Ascending aorta (tissue), 2 donors: ENCODE data around the gene FN3KRP. TPM values are rescaled to one million over a fixed set of nuclear protein-coding genes. Genes with fewer than 3 reads are reported as not detected.
"Not testable (repeated sequence)": the region's sequence is repeated elsewhere in the genome, so short reads cannot be mapped to it uniquely, and the experiment has no call there.

Experiments used
- DNase-seq, 2 donors: peaks; one replicate each; pipeline ENCODE4 v3.0.0-alpha.2; 2019; ENCODE audit warnings: low spot score in 2 of 2
- H3K27ac ChIP-seq, 2 donors: fragments of 200-600 bp; sonication (generic); one replicate each; pipeline ENCODE4 v1.5.1; 2016 to 2017; ENCODE audit warnings: mild to moderate bottlenecking in 1 of 2
- H3K27me3 ChIP-seq: fragments of 200-600 bp; sonication (generic); one replicate; pipeline ENCODE4 v1.5.1; 2017
- H3K36me3 ChIP-seq, 2 donors: fragments of 200-600 bp; sonication (generic); one replicate each; pipeline ENCODE4 v1.5.1; 2016
- H3K4me1 ChIP-seq, 2 donors: fragments of 200-600 bp; sonication (generic); one replicate each; pipeline ENCODE4 v1.5.1; 2016 to 2017; ENCODE audit warnings: mild to moderate bottlenecking in 1 of 2
- H3K4me3 ChIP-seq, 2 donors: fragments of 200-600 bp; sonication (generic); one replicate each; pipeline ENCODE4 v1.5.1; 2016 to 2017; ENCODE audit warnings: mild to moderate bottlenecking in 1 of 2
- H3K9me3 ChIP-seq, 2 donors: fragments of 200-600 bp; sonication (generic); one replicate each; pipeline ENCODE4 v1.5.1; 2016
- CTCF ChIP-seq, 3 experiments: fragments of 200-600 bp in 2 of 3; fragments of 450-650 bp in 1 of 3; sonication (generic) in 2 of 3; IDR thresholded peaks; one replicate each; pipeline ENCODE4 v1.5.1; 2016 to 2019; ENCODE audit warnings: antibody characterized with exemption in 3 of 3, mild to moderate bottlenecking in 1 of 3, moderate library complexity in 1 of 3
- intact Hi-C: fragments of 100-400 bp; cut with DNase I; formaldehyde crosslinking; loops from one replicate; pipeline ENCODE4 v1.15.1; 2023
- total RNA-seq: library from RNA; depleted of rRNA; stranded (reverse); fragments of >200 nt; gene quantifications from one replicate; pipeline ENCODE4 v1.1.0, GENCODE V29; 2016

The FN3KRP gene
- total RNA-seq, 1 donor from 2014 or later = 21.0 TPM

DNA sequence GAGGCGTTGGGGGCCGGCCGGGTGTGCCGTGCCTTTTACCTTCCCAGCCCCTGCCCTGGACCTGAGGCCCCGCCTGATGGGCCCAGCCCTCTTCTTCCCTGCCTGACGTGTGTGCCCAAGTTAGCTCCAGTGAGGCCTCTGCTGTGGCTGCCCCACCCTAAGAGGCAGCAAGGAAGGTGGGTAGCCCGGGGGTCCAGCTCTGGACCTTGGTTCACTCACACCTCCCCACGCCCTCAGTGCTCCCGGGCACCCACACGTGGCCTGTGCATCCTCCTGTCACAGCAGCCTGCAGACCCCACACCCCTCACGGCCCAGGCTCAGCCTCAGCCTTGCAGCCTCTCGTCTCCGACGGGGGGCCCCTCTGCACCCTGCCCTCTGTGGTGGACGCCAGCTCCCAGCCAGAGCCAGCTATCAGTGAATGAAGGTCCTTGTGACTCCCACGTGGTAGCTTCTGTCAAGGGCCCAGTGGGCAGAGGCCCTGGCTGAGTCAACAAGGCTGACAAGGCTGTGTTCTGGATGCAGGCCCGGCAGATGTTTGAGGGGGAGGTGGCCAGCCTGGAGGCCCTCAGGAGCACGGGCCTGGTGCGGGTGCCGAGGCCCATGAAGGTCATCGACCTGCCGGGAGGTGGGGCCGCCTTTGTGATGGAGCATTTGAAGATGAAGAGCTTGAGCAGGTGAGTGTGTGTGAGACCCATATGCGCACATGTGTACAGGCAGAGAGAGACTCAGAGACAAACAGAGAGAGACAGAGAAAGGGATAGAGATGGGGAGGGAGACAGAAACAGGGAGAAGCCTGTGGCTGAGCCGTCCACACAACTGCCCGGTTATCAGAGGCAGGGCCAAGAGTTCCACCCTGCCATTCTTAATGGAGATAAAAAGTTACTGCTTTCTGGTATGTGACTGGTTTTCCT lies 21.7 kb downstream of the FN3KRP start:
- no peak overlapping the region for H3K4me3 ChIP-seq
- no peak overlapping the region for H3K27ac ChIP-seq
- H3K36me3 ChIP-seq = peaks cover 40 to 41% of the 10 kb centered on the region in 2 donors
- H3K9me3 ChIP-seq = peaks cover 0 to 8% of the 10 kb centered on the region in 2 donors
- TF ChIP-seq CTCF (IDR thresholded peaks at IDR 0.05) = no peak
- DNase-seq = no peak
- peaks cover 0 to 9% of the 10 kb centered on the region in 2 donors for H3K4me1 ChIP-seq
- intact Hi-C loops = loop anchor here (2.0 kb wide), 1 partner anchor 13 kb away; no protein-coding TSS in a partner anchor
- H3K27me3 ChIP-seq = no peaks in the 10 kb centered on the region

DNA sequence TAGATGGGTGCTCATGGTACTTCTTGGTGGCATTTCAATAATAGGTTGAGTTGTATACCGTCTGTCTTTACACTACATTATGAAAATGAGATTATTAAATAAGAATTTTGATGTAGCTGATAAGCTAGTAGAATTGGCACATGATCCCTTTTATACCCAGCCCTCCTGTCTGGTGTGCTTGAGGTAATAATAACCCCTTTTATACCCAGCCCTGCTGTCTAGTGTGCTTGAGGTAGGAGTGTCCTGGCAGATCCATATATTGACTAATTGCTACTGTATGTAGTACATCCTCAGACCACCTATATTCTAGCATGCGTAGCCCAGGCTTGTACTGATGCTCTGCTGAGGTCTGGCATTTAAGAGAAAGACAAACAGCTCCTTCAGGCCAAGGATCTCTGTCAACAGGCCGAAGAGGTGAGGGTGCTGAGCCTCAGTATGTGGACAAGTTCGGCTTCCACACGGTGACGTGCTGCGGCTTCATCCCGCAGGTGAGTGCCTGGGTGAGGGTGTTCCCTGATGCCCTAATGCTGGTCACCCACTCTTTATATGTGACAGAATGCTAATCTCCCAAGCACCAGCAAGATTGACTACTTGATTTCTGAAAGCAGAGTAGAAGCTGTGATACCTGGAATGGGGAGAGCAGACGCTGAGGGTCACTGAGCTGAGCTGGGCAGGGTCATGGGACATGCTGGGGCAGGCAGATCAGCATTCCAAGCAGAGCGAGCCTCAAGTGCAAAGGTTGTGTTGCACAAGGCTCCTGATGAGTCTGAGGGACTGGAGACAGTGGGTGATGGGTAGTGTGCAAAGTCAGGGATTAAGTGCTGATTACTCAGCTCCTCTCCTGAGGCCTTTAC lies 24.6 kb downstream of the FN3KRP start:
- intact Hi-C loops = no loop called here
- Histone ChIP-seq H3K27ac (no peak overlapping the region), H3K36me3 (peaks cover 45 to 51% of the 10 kb centered on the region in 2 donors), H3K4me1 (peaks cover 0 to 3% of the 10 kb centered on the region in 2 donors), H3K4me3 (no peak overlapping the region), H3K27me3 (no peaks in the 10 kb centered on the region), H3K9me3 (peaks cover 0 to 8% of the 10 kb centered on the region in 2 donors)
- no peak for TF ChIP-seq CTCF (IDR thresholded peaks at IDR 0.05)
- DNase-seq = no peak

DNA sequence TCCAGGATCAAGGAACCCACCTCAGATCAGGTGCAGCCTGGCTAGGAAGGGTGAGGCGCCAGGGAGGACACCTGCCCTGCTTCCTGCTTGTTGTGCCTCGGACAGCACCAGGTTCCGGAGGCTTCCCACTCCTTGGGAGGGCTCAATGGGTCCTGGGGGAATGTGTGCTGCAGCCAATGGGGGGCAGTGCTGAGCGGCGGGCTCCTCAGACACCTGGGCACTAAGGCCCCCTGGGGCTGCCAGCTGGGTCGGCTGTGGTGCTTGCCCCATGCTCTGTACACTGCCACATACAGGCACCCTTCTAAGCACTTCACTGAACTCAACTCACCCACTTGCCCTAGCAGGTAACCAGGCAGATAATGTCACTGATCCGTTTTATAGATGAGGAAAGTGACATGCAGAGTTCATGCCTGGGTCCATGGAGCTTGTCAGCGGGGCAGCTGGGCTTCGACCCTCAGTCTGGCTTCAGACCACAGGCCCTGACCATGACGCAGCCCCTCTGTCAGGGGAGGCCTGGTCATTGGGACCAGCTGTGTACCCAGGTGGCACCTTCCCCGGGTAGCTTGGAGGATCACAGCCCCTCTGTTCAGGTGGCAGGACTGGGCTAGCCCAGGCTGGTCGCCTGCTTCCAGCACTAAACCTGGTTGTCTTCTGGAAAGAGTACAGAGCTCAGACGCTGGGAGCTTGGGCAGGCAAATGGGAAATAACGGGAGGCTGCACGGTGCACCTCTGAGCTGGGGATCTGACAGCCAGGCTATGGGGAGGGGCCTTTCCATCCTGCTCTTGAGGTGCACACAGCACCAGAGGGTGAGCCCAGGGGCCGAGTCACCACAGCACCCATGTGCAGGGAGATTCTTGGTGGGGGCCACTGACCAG lies 27.1 kb downstream of the FN3KRP start:
- DNase-seq = no peak
- TF ChIP-seq CTCF (IDR thresholded peaks at IDR 0.05) = no peak
- Histone ChIP-seq H3K27ac (no peak overlapping the region), H3K9me3 (peaks cover 0 to 14% of the 10 kb centered on the region in 2 donors), H3K4me3 (no peak overlapping the region), H3K27me3 (no peaks in the 10 kb centered on the region), H3K4me1 (no peaks in the 10 kb centered on the region), H3K36me3 (peaks cover 40 to 51% of the 10 kb centered on the region in 2 donors)
- intact Hi-C loops = no loop called here

DNA sequence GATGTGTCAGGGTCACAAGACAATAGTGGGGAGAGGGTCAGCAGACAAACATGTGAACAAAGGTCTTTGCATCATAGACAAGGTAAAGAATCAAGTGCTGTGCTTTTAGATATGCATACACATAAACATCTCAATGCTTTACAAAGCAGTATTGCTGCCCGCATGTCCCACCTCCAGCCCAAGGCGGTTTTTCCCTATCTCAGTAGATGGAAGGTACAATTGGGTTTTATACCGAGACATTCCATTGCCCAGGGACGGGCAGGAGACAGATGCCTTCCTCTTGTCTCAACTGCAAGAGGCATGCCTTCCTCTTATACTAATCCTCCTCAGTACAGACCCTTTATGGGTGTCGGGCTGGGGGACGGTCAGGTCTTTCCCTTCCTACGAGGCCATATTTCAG lies 28.2 kb downstream of the FN3KRP start:
- intact Hi-C loops, H3K27ac ChIP-seq, H3K4me1 ChIP-seq, DNase-seq, H3K4me3 ChIP-seq, H3K27me3 ChIP-seq: not testable (repeated sequence)
- Histone ChIP-seq H3K36me3 (peaks cover 38 to 45% of the 10 kb centered on the region in 2 donors), H3K9me3 (peaks cover 0 to 14% of the 10 kb centered on the region in 2 donors)

GRCh38 chr17:82745524-82745923 lies 29.0 kb downstream of the FN3KRP start:
- H3K9me3 ChIP-seq = peaks cover 0 to 12% of the 10 kb centered on the region in 2 donors
- no peak for DNase-seq
- no peak for TF ChIP-seq CTCF (IDR thresholded peaks at IDR 0.05)
- H3K36me3 ChIP-seq = peaks cover 30 to 37% of the 10 kb centered on the region in 2 donors
- H3K4me3 ChIP-seq = no peak overlapping the region
- intact Hi-C loops = no loop called here
- H3K27ac ChIP-seq = no peak overlapping the region
- H3K27me3 ChIP-seq = no peaks in the 10 kb centered on the region
- no peaks in the 10 kb centered on the region for H3K4me1 ChIP-seq
